GM23248 (cell line): ENCODE data around the gene C11orf97.

ENCODE experiments used
- EZH2 ChIP-seq: fragments of 200-600 bp; sonication (generic); IDR thresholded peaks from 2 replicates; pipeline ENCODE4 v1.6.1; 2018; ENCODE audit warnings: antibody characterized with exemption, mild to moderate bottlenecking; ENCODE audit not compliant: insufficient read depth, poor library complexity, severe bottlenecking
- EZH2phosphoT487 ChIP-seq: fragments of 200-600 bp; sonication (generic); IDR thresholded peaks from 2 replicates; pipeline ENCODE4 v1.6.1; 2018; ENCODE audit warnings: antibody characterized with exemption, moderate library complexity, mild to moderate bottlenecking, low read depth; ENCODE audit not compliant: insufficient read depth

DNA sequence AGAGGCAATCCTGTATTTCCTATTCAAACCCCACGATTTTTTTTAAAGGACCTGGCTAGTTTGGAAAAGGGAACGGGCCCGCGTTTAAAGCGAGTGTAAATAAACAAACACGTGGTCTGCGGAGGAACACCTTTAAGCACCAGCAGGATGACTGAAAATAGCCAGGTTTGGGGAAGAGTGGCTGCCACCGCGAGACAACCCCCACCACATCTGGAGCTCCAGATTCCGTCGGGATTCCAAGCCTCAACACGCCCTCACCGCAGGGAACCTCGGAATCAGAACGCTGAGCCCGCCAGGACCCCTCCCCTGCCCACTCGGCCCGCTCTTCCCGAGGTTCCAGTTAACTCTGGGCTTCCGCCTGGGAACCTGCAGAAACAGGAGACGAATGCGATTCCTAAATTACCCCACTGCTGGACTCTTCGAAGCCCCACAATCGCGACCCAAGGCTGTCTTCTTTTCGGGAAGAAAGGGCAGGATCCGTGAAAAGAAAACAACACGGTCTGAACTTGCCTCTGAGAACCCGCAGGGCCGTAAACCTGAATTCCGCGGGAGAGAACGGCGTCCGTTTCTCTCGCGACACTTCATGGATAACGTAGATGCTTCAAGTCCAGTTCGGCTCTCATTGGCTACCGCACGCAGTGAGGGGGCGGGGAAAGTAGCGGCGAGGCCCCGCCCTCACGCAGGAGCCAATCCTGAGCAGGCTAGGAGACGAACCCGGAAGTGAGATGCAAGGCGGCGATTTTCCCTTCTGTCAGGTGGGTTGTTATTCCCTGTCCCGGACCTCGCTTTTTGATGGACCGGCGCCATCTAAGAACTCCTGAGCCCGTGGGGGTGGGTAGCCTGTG lies 18.8 kb upstream of the C11orf97 start, which contains the start of the genes ANKRD49 and MRE11:
- TF ChIP-seq EZH2phosphoT487 (no peak), EZH2 (no peak)
